Tibial nerve (tissue), 4 donors: ENCODE measurements around the gene SGTA.

Experiments
- EP300 ChIP-seq, 2 donors: sonication (generic); formaldehyde crosslinking; IDR thresholded peaks; one replicate each; pipeline ENCODE4 v1.6.1; 2017; ENCODE audit warnings: antibody characterized with exemption in 2 of 2, mild to moderate bottlenecking in 1 of 2
- POLR2A ChIP-seq, 2 donors: fragments of 450-650 bp; IDR thresholded peaks; one replicate each; pipeline ENCODE4 v1.6.1; 2017; ENCODE audit warnings: antibody characterized with exemption in 2 of 2, mild to moderate bottlenecking in 2 of 2, moderate library complexity in 2 of 2
- TF ChIP-seq, protein P1 (sequence below), 5 experiments: fragments of 200-600 bp in 3 of 5; fragments of 450-650 bp in 2 of 5; sonication (generic) in 3 of 5; IDR thresholded peaks; one replicate each; pipeline ENCODE4 v1.5.1; 2016 to 2019; ENCODE audit warnings: antibody characterized with exemption in 5 of 5, mild to moderate bottlenecking in 3 of 5, moderate library complexity in 2 of 5

GRCh38 chr19:2780284-2780683 is 2.8 kb downstream of the SGTA start:
- TF ChIP-seq, protein P1, sequence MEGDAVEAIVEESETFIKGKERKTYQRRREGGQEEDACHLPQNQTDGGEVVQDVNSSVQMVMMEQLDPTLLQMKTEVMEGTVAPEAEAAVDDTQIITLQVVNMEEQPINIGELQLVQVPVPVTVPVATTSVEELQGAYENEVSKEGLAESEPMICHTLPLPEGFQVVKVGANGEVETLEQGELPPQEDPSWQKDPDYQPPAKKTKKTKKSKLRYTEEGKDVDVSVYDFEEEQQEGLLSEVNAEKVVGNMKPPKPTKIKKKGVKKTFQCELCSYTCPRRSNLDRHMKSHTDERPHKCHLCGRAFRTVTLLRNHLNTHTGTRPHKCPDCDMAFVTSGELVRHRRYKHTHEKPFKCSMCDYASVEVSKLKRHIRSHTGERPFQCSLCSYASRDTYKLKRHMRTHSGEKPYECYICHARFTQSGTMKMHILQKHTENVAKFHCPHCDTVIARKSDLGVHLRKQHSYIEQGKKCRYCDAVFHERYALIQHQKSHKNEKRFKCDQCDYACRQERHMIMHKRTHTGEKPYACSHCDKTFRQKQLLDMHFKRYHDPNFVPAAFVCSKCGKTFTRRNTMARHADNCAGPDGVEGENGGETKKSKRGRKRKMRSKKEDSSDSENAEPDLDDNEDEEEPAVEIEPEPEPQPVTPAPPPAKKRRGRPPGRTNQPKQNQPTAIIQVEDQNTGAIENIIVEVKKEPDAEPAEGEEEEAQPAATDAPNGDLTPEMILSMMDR (IDR thresholded peaks at IDR 0.05) = no peak
- TF ChIP-seq EP300 (IDR thresholded peaks at IDR 0.05) = no peak
- TF ChIP-seq POLR2A (IDR thresholded peaks at IDR 0.05) = no peak
